Keratinocyte (primary cell): ENCODE data around the gene LAMC3. TPM values are rescaled to one million over a fixed set of nuclear protein-coding genes. Genes with fewer than 3 reads are reported as not detected.

Source experiments
- DNase-seq: peaks from one replicate; pipeline ENCODE4 v3.0.0-alpha.2; 2011; ENCODE audit warnings: low read depth, missing footprints, low spot score
- FAIRE-seq: peaks from 2 replicates; lab custom pipeline; 2011; peaks lifted over from hg19 to GRCh38; lab: Jason Lieb, UNC
- H2AFZ ChIP-seq: 2 replicates; pipeline ENCODE4 v1.6.0; 2012; ENCODE audit warnings: low read length, control low read depth, inconsistent platforms; ENCODE audit not compliant: control insufficient read depth
- H3K27ac ChIP-seq: 2 replicates; pipeline ENCODE4 v1.5.1; 2011; ENCODE audit warnings: low read length; ENCODE audit not compliant: control insufficient read depth, insufficient read depth
- H3K27me3 ChIP-seq: 3 replicates; pipeline ENCODE4 v1.6.0; 2011; ENCODE audit warnings: low read length; ENCODE audit not compliant: control insufficient read depth, insufficient read depth; ENCODE audit errors: extremely low read depth
- H3K36me3 ChIP-seq, 2 experiments: 2 replicates in 1 of 2; 3 replicates in 1 of 2; pipeline ENCODE4 v1.5.1; 2011; ENCODE audit warnings: low read length in 2 of 2, mild to moderate bottlenecking in 1 of 2; ENCODE audit not compliant: control insufficient read depth in 2 of 2, insufficient read depth in 2 of 2; ENCODE audit errors: extremely low read depth in 1 of 2
- H3K4me1 ChIP-seq: 3 replicates; pipeline ENCODE4 v1.5.1; 2011; ENCODE audit warnings: low read length; ENCODE audit not compliant: control insufficient read depth, insufficient read depth; ENCODE audit errors: extremely low read depth
- H3K4me2 ChIP-seq: 3 replicates; pipeline ENCODE4 v1.6.0; 2011; ENCODE audit warnings: low read depth, low read length; ENCODE audit not compliant: control insufficient read depth, insufficient read depth; ENCODE audit errors: extremely low read depth
- H3K4me3 ChIP-seq, 3 experiments: fragments of 200-600 bp in 1 of 3; sonication (generic) in 1 of 3; 2 replicates in 2 of 3; 3 replicates in 1 of 3; pipeline ENCODE4 v1.5.1; 2011 to 2016; ENCODE audit warnings: low read length in 3 of 3, mild to moderate bottlenecking in 3 of 3, control low read depth in 2 of 3, inconsistent platforms in 1 of 3, low read depth in 1 of 3, mixed read lengths in 1 of 3, mixed run types in 1 of 3, moderate library complexity in 1 of 3; ENCODE audit not compliant: control insufficient read depth in 2 of 3, insufficient read depth in 2 of 3; ENCODE audit errors: extremely low read depth in 1 of 3
- H3K79me2 ChIP-seq: 2 replicates; pipeline ENCODE4 v1.6.0; 2012; ENCODE audit warnings: low read length; ENCODE audit not compliant: control insufficient read depth, insufficient read depth
- H3K9ac ChIP-seq: 3 replicates; pipeline ENCODE4 v1.6.0; 2011; ENCODE audit warnings: low read length; ENCODE audit not compliant: control insufficient read depth, insufficient read depth; ENCODE audit errors: extremely low read depth
- H3K9me1 ChIP-seq: 3 replicates; pipeline ENCODE4 v1.6.0; 2011; ENCODE audit warnings: low read length; ENCODE audit not compliant: control insufficient read depth, insufficient read depth; ENCODE audit errors: extremely low read depth
- H3K9me3 ChIP-seq: 2 replicates; pipeline ENCODE4 v1.5.1; 2012; ENCODE audit warnings: low read depth, low read length; ENCODE audit not compliant: control insufficient read depth
- H4K20me1 ChIP-seq: 3 replicates; pipeline ENCODE4 v1.6.0; 2011; ENCODE audit warnings: low read length; ENCODE audit not compliant: control insufficient read depth, insufficient read depth; ENCODE audit errors: extremely low read depth
- CTCF ChIP-seq, 3 experiments: IDR thresholded peaks in 1 of 3; conservative IDR thresholded peaks in 1 of 3; optimal IDR thresholded peaks in 1 of 3; 2 replicates in 2 of 3; 3 replicates in 1 of 3; pipeline versions ENCODE3 to v1.5.1; 2011; ENCODE audit warnings: low read length in 3 of 3, mild to moderate bottlenecking in 3 of 3, moderate library complexity in 2 of 3, control low read depth in 1 of 3, inconsistent platforms in 1 of 3; ENCODE audit not compliant: insufficient read depth in 2 of 3; ENCODE audit errors: extremely low read depth in 1 of 3
- EZH2 ChIP-seq: IDR thresholded peaks from one replicate; pipeline ENCODE4 v1.6.1; 2012; ENCODE audit warnings: inconsistent platforms, mild to moderate bottlenecking, low read length, moderate library complexity
- dilution Hi-C: fragments of 300-500 bp; cut with MboI; formaldehyde crosslinking; loops from one replicate; pipeline ENCODE4 v1.7.0; 2020; ENCODE audit warnings: low sequenced_read_pairs; ENCODE audit not compliant: extremely low pct_ligation_motif_present
- polyA plus RNA-seq, 5 experiments: library from polyadenylated mRNA; depleted of rRNA in 3 of 5; stranded (reverse) in 3 of 5; stranded (forward) in 1 of 5; unstranded in 1 of 5; fragments of >200 nt; gene quantifications; 1 replicate in 1 of 5; 2 replicates in 3 of 5; 3 replicates in 1 of 5; pipeline versions ENCODE4 v1.2.1 to v1.2.3, GENCODE V29; 2011 to 2012; ENCODE audit warnings: missing spikeins in 2 of 5, low read depth in 1 of 5, low replicate concordance in 1 of 5

Gene LAMC3
- polyA plus RNA-seq, 1 donor (not counting 4 experiments of a cell fraction or from before 2014, with no cell fraction given): not detected

DNA sequence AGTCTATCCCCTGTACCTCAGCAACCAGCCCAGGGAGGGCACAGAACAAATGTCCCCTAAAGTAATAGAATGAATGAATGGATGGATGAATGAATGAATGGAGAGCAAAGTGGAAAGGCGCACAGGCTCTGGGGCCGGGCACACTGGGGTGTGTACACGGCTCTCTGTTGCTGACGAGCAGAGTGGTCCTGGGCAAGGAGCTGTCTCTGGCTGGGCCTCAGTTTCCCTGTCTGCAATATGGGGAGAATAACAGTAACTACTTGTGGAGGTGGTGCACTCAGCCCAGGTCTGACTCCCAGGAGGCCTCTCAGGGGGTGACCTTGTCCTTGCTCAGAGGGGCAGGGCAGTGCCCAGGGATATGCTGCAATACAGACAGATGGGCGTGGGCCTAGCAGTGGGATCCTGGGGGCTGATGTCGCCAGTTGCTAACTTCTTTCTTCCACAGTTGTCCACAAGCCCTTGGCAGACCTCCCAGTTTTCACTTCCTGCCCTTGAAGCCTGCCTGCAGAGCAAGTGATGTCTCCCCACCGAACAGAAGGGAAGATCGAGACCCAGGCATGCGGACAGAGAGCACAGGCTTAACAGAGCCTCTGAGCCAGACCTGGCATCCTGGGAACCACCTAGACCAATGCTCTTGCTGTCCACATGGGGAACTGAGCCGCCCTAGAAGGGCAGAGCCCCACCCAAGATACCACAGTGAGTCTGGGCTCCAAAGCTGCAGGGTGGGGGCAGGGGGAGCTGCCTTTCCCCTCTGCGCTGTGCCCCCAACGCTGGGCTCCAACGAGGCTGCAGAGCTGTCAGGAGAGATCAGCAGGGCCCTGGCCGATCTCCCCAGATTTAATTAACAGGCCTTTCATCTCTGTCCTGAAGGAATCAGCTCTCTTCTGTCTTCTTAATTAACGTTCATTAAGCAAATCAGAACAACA lies 13.6 kb upstream of the LAMC3 start:
- FAIRE-seq: no peak
- Histone ChIP-seq H3K4me3 (no peak overlapping the region), H3K4me2 (no peak overlapping the region), H2AFZ (no peak overlapping the region), H3K36me3 (no peaks in the 10 kb centered on the region), H4K20me1 (peaks cover 7% of the 10 kb centered on the region), H3K9me3 (no peaks in the 10 kb centered on the region), H3K79me2 (no peaks in the 10 kb centered on the region), H3K4me1 (peaks cover 3% of the 10 kb centered on the region), H3K9me1 (no peaks in the 10 kb centered on the region), H3K27ac (no peak overlapping the region), H3K9ac (no peak overlapping the region), H3K27me3 (peaks cover 38% of the 10 kb centered on the region)
- DNase-seq: no peak
- dilution Hi-C loops: no loop called here
- TF ChIP-seq CTCF (optimal IDR thresholded peaks at IDR 0.05 in 1 of 3, IDR thresholded peaks at IDR 0.05 in 1 of 3, conservative IDR thresholded peaks at IDR 0.05 in 1 of 3; ENCODE audit: extremely low read depth in 1 of 3, insufficient read depth in 2 of 3, low read length in 3 of 3): no peak
- no peak for TF ChIP-seq EZH2

- H3K4me1 ChIP-seq: peaks cover 3% of the 10 kb centered on the region
- H3K4me3 ChIP-seq: no peak overlapping the region
- peaks cover 7% of the 10 kb centered on the region for H4K20me1 ChIP-seq
- H3K9me3 ChIP-seq: no peaks in the 10 kb centered on the region
- TF ChIP-seq EZH2 (no peak), CTCF (optimal IDR thresholded peaks at IDR 0.05 in 1 of 3, IDR thresholded peaks at IDR 0.05 in 1 of 3, conservative IDR thresholded peaks at IDR 0.05 in 1 of 3; ENCODE audit: extremely low read depth in 1 of 3, insufficient read depth in 2 of 3, low read length in 3 of 3) (no peak)
- dilution Hi-C loops: no loop called here
- DNase-seq (no peak), FAIRE-seq (no peak)
- H3K27me3 ChIP-seq: peaks cover 37% of the 10 kb centered on the region
- H3K36me3 ChIP-seq: no peaks in the 10 kb centered on the region
- no peaks in the 10 kb centered on the region for H3K79me2 ChIP-seq
- H2AFZ ChIP-seq: no peak overlapping the region
- no peaks in the 10 kb centered on the region for H3K9me1 ChIP-seq
- no peak overlapping the region for H3K9ac ChIP-seq
- H3K27ac ChIP-seq: no peak overlapping the region
- no peak overlapping the region for H3K4me2 ChIP-seq
Measured at GRCh38 chr9:130996205-130996604, 12.8 kb upstream of the LAMC3 start.
